OCI-LY7 (cell line): ENCODE results near the gene ABR. TPM values are rescaled to one million over a fixed set of nuclear protein-coding genes. Genes with fewer than 3 reads are reported as not detected.

ENCODE experiments used
- BruUV-seq: library from RNA; stranded (reverse); fragments of 400-500 nt; replicated peaks from 2 replicates; lab custom pipeline; 2021; lab: Mats Ljungman, UMichigan
- CTCF ChIA-PET: fragments of 300-600 bp; sonication (Branson Sonifier 250); formaldehyde crosslinking; loops from one replicate; lab custom pipeline; 2022; ENCODE audit warnings: antibody characterized with exemption; ENCODE audit not compliant: unreplicated experiment; lab: Charles Lee
- POLR2A ChIA-PET: fragments of 300-600 bp; sonication (Branson Sonifier 250); formaldehyde crosslinking; loops from one replicate; lab custom pipeline; 2022; ENCODE audit warnings: antibody characterized with exemption; lab: Charles Lee
- DNase-seq: peaks from one replicate; pipeline ENCODE4 v3.0.0-alpha.2; 2015; ENCODE audit warnings: low spot score
- H2AFZ ChIP-seq: fragments of 200-600 bp; sonication (generic), shearing (Covaris generic); 2 replicates; pipeline ENCODE4 v1.6.1; 2014; ENCODE audit warnings: mild to moderate bottlenecking, antibody characterized with exemption, low read length, moderate library complexity
- H3K27ac ChIP-seq: fragments of 200-600 bp; sonication (generic); 2 replicates; pipeline ENCODE4 v1.5.1; 2014; ENCODE audit warnings: mixed run types, low read depth, mild to moderate bottlenecking, moderate library complexity, low read length, inconsistent platforms; ENCODE audit not compliant: poor library complexity, severe bottlenecking
- H3K36me3 ChIP-seq: fragments of 200-600 bp; sonication (generic); 2 replicates; pipeline ENCODE4 v1.6.1; 2014; ENCODE audit warnings: mild to moderate bottlenecking, antibody characterized with exemption, low read length, moderate library complexity, mixed read lengths; ENCODE audit not compliant: insufficient read depth
- H3K4me1 ChIP-seq: fragments of 200-600 bp; sonication (generic); 2 replicates; pipeline ENCODE4 v1.5.1; 2014; ENCODE audit warnings: mild to moderate bottlenecking, low read length; ENCODE audit not compliant: insufficient read depth, poor library complexity, severe bottlenecking
- H3K4me2 ChIP-seq: fragments of 200-600 bp; sonication (generic); 2 replicates; pipeline ENCODE4 v1.6.1; 2014; ENCODE audit warnings: mild to moderate bottlenecking, low read length
- H3K4me3 ChIP-seq: fragments of 200-600 bp; sonication (generic); 2 replicates; pipeline ENCODE4 v1.5.1; 2014; ENCODE audit warnings: mild to moderate bottlenecking, low read depth, low read length; ENCODE audit not compliant: poor library complexity, severe bottlenecking
- H3K79me2 ChIP-seq: fragments of 200-600 bp; sonication (generic); 2 replicates; pipeline ENCODE4 v1.6.1; 2016; ENCODE audit warnings: low read depth, mild to moderate bottlenecking, low read length, moderate library complexity, mixed read lengths; ENCODE audit not compliant: insufficient read depth
- H3K9me2 ChIP-seq: fragments of 200-600 bp; sonication (generic); 2 replicates; pipeline ENCODE4 v1.6.1; 2016; ENCODE audit warnings: mild to moderate bottlenecking, low read length, mixed read lengths; ENCODE audit not compliant: insufficient read depth
- H3K9me3 ChIP-seq: fragments of 200-600 bp; sonication (generic); 2 replicates; pipeline ENCODE4 v1.6.1; 2014; ENCODE audit warnings: mild to moderate bottlenecking, mixed run types, low read length, mixed read lengths
- H4K20me1 ChIP-seq: fragments of 200-600 bp; sonication (generic); 2 replicates; pipeline ENCODE4 v1.6.1; 2014; ENCODE audit warnings: mild to moderate bottlenecking, antibody characterized with exemption, low read length, moderate library complexity, mixed read lengths; ENCODE audit not compliant: insufficient read depth
- EZH2phosphoT487 ChIP-seq: fragments of 200-600 bp; sonication (generic); IDR thresholded peaks from 2 replicates; pipeline ENCODE4 v1.6.1; 2018; ENCODE audit warnings: low read depth, borderline replicate concordance, mild to moderate bottlenecking, mixed run types, antibody characterized with exemption, low read length, moderate library complexity, mixed read lengths
- intact Hi-C: fragments of 100-400 bp; cut with micrococcal nuclease; formaldehyde crosslinking; loops from one replicate; pipeline ENCODE4 v1.10.0; 2022; ENCODE audit not compliant: unreplicated experiment
- total RNA-seq, 2 experiments: library from RNA; depleted of rRNA in 1 of 2; stranded (reverse); fragments of >200 nt in 1 of 2; shearing (Covaris generic) in 1 of 2; gene quantifications; 2 replicates each; pipeline ENCODE4 v1.2.3, GENCODE V29; 2014 to 2022
- TF ChIP-seq, protein P1 (sequence below): fragments of 200-600 bp; sonication (generic); conservative IDR thresholded peaks from 2 replicates; pipeline ENCODE4 v1.5.1; 2014; ENCODE audit warnings: mild to moderate bottlenecking, antibody characterized with exemption, low read length, moderate library complexity, mixed read lengths

The ABR gene
- total RNA-seq, 2 experiments from 2014 or later: 164 to 181 TPM

DNA sequence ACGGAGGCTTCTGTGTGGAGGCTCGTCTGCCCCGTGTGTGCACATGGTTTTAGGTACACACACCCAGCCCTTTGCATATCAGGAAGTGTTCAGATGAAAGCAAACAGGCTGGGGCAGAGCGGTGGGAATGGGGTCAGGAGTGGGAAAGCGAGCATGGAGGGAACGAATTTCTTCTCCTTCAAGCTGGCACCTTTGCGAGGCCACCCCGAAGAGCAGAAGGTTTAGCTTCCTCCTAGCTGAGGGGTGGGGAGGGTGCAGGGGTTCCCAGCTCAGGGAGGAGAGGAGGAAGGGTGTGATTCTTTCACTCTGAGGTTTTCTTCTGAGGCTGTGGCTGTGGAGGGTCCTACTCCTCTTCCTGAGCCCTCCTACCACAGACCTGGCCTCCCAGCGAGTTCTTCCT, 83.6 kb downstream of the ABR start:
- intact Hi-C loops: no loop called here
- POLR2A ChIA-PET: no interaction called here

DNA sequence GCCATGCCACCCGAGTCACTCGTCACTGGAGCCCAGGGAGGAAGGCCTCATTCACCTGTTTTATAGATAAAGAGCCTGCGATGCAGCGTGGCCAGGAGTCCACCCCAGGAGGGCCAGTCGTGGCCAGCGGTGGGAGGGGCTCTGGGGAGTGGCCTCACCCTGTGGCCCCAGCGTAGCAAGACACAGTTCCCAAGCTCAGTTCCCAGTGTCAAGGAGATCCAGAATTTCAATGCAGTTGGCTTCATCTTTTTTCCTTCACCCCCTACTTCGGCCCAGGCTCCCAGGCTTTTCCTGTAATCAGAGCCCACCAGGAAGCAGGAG, 84.0 kb downstream of the ABR start:
- Histone ChIP-seq H3K79me2 (no peaks in the 10 kb centered on the region), H3K36me3 (peaks cover 64% of the 10 kb centered on the region), H4K20me1 (no peaks in the 10 kb centered on the region), H3K4me2 (no peak overlapping the region), H3K4me3 (no peak overlapping the region), H3K27ac (no peak overlapping the region), H3K9me2 (no peaks in the 10 kb centered on the region), H3K4me1 (no peaks in the 10 kb centered on the region), H2AFZ (no peak overlapping the region), H3K9me3 (no peaks in the 10 kb centered on the region)
- no peak for TF ChIP-seq EZH2phosphoT487
- TF ChIP-seq, protein P1, sequence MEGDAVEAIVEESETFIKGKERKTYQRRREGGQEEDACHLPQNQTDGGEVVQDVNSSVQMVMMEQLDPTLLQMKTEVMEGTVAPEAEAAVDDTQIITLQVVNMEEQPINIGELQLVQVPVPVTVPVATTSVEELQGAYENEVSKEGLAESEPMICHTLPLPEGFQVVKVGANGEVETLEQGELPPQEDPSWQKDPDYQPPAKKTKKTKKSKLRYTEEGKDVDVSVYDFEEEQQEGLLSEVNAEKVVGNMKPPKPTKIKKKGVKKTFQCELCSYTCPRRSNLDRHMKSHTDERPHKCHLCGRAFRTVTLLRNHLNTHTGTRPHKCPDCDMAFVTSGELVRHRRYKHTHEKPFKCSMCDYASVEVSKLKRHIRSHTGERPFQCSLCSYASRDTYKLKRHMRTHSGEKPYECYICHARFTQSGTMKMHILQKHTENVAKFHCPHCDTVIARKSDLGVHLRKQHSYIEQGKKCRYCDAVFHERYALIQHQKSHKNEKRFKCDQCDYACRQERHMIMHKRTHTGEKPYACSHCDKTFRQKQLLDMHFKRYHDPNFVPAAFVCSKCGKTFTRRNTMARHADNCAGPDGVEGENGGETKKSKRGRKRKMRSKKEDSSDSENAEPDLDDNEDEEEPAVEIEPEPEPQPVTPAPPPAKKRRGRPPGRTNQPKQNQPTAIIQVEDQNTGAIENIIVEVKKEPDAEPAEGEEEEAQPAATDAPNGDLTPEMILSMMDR: no peak
- no TSS peak for BruUV-seq
- no peak for DNase-seq
- intact Hi-C loops: no loop called here
- ChIA-PET CTCF (no interaction called here), POLR2A (no interaction called here)

More for the DNA sequence above, 83.6 kb downstream of the ABR start:
- TF ChIP-seq, protein P1: no peak
- Histone ChIP-seq H3K4me2 (no peak overlapping the region), H3K4me3 (no peak overlapping the region), H3K27ac (no peak overlapping the region), H3K9me3 (no peaks in the 10 kb centered on the region), H3K4me1 (no peaks in the 10 kb centered on the region), H2AFZ (no peak overlapping the region), H3K36me3 (peaks cover 60% of the 10 kb centered on the region), H3K79me2 (no peaks in the 10 kb centered on the region), H4K20me1 (no peaks in the 10 kb centered on the region), H3K9me2 (no peaks in the 10 kb centered on the region)
- no TSS peak for BruUV-seq
- CTCF ChIA-PET: no interaction called here
- DNase-seq: no peak

DNA sequence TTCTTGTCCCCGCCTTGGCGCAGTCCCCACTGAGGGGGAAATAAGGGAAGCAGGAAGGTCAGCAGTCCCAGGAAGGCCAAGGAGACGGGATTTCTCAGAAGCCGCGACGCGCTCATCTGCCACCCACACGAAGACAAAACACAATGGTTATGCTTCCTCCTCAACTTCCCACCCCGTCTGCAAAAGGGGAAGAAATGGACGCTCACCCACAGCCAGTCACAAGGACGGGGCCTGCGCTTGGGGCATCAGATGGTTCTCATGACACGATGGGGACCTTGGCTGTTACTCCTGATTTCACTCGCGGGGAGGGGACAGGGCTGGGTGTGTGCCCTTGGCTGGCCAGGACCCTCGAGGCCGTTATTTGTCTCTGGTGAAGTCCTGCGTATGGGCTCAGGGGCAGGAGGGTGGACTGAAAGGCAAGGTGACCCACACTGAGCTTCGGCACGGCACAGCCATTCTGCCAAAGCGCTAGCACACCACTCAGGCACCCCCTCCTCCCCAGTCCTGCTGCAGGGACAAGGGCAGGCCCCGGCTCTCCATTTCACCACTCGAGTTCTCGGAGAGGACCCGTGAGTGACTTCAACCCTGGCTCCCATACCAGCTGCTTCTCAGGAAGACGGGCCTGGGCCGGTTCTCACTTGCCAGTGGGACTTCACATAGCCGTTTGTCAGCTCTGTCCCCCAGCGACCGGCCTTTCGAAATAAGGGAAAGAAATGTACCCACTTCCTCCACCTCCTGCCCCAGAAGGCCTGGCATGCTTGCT, 84.5 kb downstream of the ABR start:
- CTCF ChIA-PET: no interaction called here
- Histone ChIP-seq H2AFZ (no peak overlapping the region), H3K27ac (no peak overlapping the region), H3K4me1 (no peaks in the 10 kb centered on the region), H4K20me1 (no peaks in the 10 kb centered on the region), H3K4me2 (no peak overlapping the region), H3K9me2 (no peaks in the 10 kb centered on the region), H3K79me2 (no peaks in the 10 kb centered on the region), H3K4me3 (no peak overlapping the region), H3K36me3 (peaks cover 67% of the 10 kb centered on the region), H3K9me3 (no peaks in the 10 kb centered on the region)
- no peak for DNase-seq
- BruUV-seq: no TSS peak
- TF ChIP-seq EZH2phosphoT487: no peak
- TF ChIP-seq, protein P1: no peak
- intact Hi-C loops: no loop called here
- POLR2A ChIA-PET: no interaction called here
